Brain microvascular endothelial cell (primary cell): ENCODE measurements around the gene LMTK2.

Experiments used
- DNase-seq: peaks from one replicate; pipeline ENCODE4 v3.0.0-alpha.2; 2020
- H3K27ac ChIP-seq: fragments of 250-450 bp; sonication (Bioruptor Pico); 2 replicates; pipeline ENCODE4 v1.5.1; 2020; ENCODE audit warnings: mild to moderate bottlenecking, moderate library complexity
- H3K27me3 ChIP-seq: fragments of 250-450 bp; sonication (Bioruptor Pico); replicated peaks from 2 replicates; pipeline ENCODE4 v1.5.1; 2020; ENCODE audit warnings: mild to moderate bottlenecking
- H3K36me3 ChIP-seq: fragments of 250-450 bp; sonication (Bioruptor Pico); replicated peaks from 2 replicates; pipeline ENCODE4 v1.5.1; 2020; ENCODE audit warnings: mild to moderate bottlenecking
- H3K4me3 ChIP-seq: 2 replicates; pipeline ENCODE4 v1.5.1; 2011; ENCODE audit warnings: low read depth, mild to moderate bottlenecking, control low read depth, low read length, moderate library complexity
- CTCF ChIP-seq: IDR thresholded peaks from 2 replicates; pipeline ENCODE4 v1.5.1; 2011; ENCODE audit warnings: low read depth, mild to moderate bottlenecking, moderate library complexity, low read length, control low read depth, inconsistent platforms; ENCODE audit errors: missing control alignments
- in situ Hi-C: cut with HindIII; loops from 2 replicates; pipeline ENCODE4 v1.10.0; 2017; ENCODE audit warnings: low sequenced_read_pairs, low pct_ligation_motif_present

The LMTK2 gene

GRCh38 chr7:98244871-98245270 lies 138.2 kb downstream of the LMTK2 start:
- H3K27ac ChIP-seq = no peak overlapping the region
- in situ Hi-C loops = no loop called here
- H3K4me3 ChIP-seq = no peak overlapping the region
- no peaks in the 10 kb centered on the region for H3K27me3 ChIP-seq
- no peak for DNase-seq
- no peak for TF ChIP-seq CTCF
- peaks cover 14% of the 10 kb centered on the region for H3K36me3 ChIP-seq

GRCh38 chr7:98248156-98248555 lies 141.5 kb downstream of the LMTK2 start:
- in situ Hi-C loops = no loop called here

GRCh38 chr7:98249106-98249505 lies 142.4 kb downstream of the LMTK2 start:
- H3K27me3 ChIP-seq = no peaks in the 10 kb centered on the region
- H3K27ac ChIP-seq = no peak overlapping the region
- no peak overlapping the region for H3K4me3 ChIP-seq
- TF ChIP-seq CTCF = no peak
- in situ Hi-C loops = no loop called here
- DNase-seq = no peak
- peaks cover 7% of the 10 kb centered on the region for H3K36me3 ChIP-seq

More at GRCh38 chr7:98248156-98248555, 141.5 kb downstream of the LMTK2 start:
- H3K27ac ChIP-seq = no peak overlapping the region
- peaks cover 7% of the 10 kb centered on the region for H3K36me3 ChIP-seq
- DNase-seq = no peak
- H3K4me3 ChIP-seq = no peak overlapping the region
- H3K27me3 ChIP-seq = no peaks in the 10 kb centered on the region
- no peak for TF ChIP-seq CTCF

GRCh38 chr7:98250789-98251188 lies 144.1 kb downstream of the LMTK2 start:
- Histone ChIP-seq H3K27me3 (no peaks in the 10 kb centered on the region), H3K4me3 (no peak overlapping the region), H3K27ac (no peak overlapping the region), H3K36me3 (peaks cover 3% of the 10 kb centered on the region)
- no peak for TF ChIP-seq CTCF
- no peak for DNase-seq
- in situ Hi-C loops = no loop called here

- no peak for DNase-seq
- TF ChIP-seq CTCF = no peak
These were observed 144.6 kb downstream of the LMTK2 start for GRCh38 chr7:98251231-98251600.

GRCh38 chr7:98251601-98252424 lies 145.2 kb downstream of the LMTK2 start, which contains the start of gene TECPR1:
TECPR1 (minus strand) TSS chr7:98252232; CDS start chr7:98246146, 6,086 bp downstream.
- in situ Hi-C loops = no loop called here

More at GRCh38 chr7:98251231-98251600, 144.6 kb downstream of the LMTK2 start:
- H3K27me3 ChIP-seq = no peaks in the 10 kb centered on the region
- peak overlapping the region; percentile 89 for H3K4me3 ChIP-seq
- in situ Hi-C loops = no loop called here
- H3K36me3 ChIP-seq = peaks cover 2% of the 10 kb centered on the region
- no peak overlapping the region for H3K27ac ChIP-seq

More at GRCh38 chr7:98251601-98252424, 145.2 kb downstream of the LMTK2 start, which contains the start of gene TECPR1:
- peak; percentile 0 for TF ChIP-seq CTCF
- peak; percentile 83 for DNase-seq
- Histone ChIP-seq H3K36me3 (peaks cover 3% of the 10 kb centered on the region), H3K27me3 (no peaks in the 10 kb centered on the region), H3K27ac (peak within 1 kb of the TSS; percentile 56), H3K4me3 (peak within 1 kb of the TSS; percentile 89)
